ENCODE results near the gene OR5D14.

The OR5D14 gene
- total RNA-seq = 0 to 0.22 (median 0) reads per million in 17 experiments

DNA sequence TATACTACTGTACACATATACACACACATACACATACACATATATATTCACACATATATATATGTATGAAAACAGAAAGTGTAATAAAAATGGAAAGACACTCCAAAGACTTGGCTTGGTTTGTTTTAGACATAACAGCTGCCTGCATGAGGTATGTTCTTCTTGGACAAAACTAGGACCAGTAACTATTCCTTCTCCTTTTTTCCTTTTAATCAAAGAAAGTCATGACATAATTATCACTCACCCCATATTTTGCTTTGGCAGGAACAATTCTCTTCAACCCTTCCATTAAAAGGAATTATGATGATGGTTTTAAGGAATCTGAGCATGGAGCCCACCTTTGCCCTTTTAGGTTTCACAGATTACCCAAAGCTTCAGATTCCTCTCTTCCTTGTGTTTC, at the start of gene OR5D14:
Gene OR5D14 (plus strand): TSS at position 301 of the 400 bp plus-strand sequence. CDS start 0 bp downstream, at position 301.
- DNase-seq = no peak

DNA sequence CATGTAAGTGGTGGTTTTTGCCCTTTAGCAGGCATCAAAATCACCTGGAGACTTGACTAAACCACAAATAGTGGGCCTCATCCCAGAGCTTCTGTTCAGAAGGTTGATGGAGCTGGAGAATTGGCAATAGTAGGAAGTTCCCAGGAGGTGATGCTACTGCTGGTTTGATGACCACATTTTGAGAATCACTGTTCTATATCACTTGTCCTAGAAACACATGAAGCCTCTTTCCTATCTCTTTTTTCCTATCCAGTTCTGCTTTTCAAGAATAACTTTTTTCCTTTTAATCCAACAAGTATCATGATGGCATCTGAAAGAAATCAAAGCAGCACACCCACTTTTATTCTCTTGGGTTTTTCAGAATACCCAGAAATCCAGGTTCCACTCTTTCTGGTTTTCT, 22.2 kb upstream of the OR5D14 start, which contains the start of gene OR5D13:
Gene OR5D13 (plus strand): TSS at position 301 of the 400 bp plus-strand sequence. CDS start 0 bp downstream, at position 301.
- DNase-seq = no peak

DNA sequence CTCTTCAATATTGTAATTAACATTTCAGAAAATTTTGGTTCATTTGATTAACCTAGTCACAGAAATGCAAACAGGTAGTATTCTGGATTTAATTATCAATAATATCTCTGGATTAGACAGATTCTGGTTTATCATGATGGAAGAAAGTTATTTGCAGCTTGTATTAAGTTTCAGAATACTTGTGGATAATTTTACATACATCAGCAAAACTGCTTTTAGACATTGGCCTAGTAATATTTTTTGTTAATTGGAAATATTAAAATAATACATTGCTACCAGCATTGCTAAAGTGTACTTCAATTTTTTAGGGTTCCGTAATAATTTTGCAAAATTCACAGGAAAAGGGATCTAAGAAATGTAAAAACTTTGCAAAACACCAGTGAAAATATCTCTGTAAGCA, 3.8 kb upstream of the OR5D14 start:
- DNase-seq = no peak

DNA sequence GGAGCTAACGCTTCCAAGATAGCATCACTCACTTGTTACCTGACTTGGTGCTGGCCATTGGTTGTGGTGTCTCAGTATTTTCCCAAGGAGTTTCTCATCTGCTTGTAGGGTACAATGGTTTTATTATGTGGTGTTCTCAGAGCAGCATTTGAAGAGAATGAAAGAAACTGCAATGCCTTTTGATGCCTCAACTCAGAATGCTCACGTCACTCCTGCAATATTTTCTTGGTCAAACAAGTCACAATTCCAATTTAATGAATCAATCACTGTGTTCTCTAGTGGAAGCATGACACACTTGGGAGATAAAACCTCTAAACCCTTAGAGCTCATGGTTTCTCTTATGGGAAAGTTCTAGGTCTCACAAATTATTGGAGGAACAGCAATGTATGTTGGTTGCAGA, 2.0 kb upstream of the OR5D14 start:
- DNase-seq = no peak

DNA sequence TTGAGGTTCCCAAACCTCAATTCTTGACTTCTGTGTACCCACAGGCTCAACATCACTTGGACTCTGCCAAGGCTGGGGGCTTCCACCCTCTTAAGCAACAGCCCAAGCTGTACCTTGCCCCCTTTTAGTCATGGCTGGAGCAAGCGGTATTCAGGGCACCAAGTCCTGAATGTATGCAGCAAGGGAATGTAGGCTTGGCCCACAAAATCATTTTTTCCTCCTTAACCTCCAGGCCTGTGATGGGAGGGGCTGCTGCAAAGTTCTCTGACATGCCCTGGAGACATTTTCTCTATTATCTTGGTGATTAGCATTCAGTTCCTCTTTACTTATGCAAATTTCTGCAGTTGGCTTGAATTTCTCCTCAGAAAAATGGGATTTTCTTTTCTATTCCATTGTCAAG, 10.9 kb downstream of the OR5D14 start:
- DNase-seq = no peak

DNA sequence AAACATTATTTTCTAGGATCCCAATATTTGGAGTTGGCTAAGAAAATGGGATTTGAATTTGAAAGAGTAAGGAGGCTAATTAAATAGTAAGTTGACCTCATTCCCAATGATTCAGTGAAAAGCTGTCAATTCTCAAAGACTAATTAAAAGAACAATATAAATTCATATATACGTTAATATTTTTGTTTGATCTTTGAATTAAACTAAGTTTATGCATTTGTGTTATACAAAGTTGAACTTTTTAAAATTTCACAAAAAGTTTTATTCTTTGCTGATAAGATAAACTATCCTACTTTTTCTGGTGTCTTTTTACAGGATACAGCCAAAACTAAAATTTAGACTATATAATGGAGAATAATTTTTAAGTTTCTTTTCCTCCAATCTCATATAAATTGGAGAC, 15.7 kb downstream of the OR5D14 start, which contains the start of gene OR5L1:
Gene OR5L1 (plus strand): TSS at position 301 of the 400 bp plus-strand sequence. CDS start 100 bp downstream, outside the sequence.
- no peak for DNase-seq

DNA sequence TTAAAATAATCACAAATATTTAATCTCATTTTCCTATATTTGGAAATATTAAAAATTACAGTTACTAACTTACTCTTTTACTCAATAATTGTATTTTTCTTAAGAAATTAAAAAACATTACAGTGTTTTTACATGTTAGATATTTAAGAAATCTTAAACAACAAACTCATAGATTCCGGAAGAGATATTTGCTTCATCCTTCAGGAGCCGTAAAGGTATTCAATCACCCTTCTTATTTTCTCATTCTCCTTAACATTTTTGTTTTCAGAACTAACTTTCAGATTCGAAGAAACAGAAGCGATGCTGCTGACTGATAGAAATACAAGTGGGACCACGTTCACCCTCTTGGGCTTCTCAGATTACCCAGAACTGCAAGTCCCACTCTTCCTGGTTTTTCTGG, 24.0 kb downstream of the OR5D14 start, which contains the start of gene OR5D18:
Gene OR5D18 (plus strand): TSS at position 301 of the 400 bp plus-strand sequence. CDS start 0 bp downstream, at position 301.
- DNase-seq = no peak

DNA sequence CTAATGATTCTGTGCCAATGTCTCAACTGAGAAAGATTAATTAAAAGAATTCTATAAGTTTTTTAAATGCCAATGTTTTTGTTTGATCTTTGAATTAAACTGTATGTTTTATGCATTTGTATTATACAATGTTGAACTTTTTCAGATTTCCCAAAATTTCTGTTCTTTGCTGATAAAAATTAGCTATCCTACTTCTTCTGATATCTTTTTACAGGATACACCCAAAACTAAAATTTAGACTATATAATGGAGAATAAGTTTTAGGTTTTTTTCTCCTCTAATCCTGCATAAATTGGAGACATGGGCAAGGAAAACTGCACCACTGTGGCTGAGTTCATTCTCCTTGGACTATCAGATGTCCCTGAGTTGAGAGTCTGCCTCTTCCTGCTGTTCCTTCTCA, 31.6 kb downstream of the OR5D14 start, which contains the start of gene OR5L2:
Gene OR5L2 (plus strand): TSS at position 301 of the 400 bp plus-strand sequence. CDS start 0 bp downstream, at position 301.
- DNase-seq = no peak

DNA sequence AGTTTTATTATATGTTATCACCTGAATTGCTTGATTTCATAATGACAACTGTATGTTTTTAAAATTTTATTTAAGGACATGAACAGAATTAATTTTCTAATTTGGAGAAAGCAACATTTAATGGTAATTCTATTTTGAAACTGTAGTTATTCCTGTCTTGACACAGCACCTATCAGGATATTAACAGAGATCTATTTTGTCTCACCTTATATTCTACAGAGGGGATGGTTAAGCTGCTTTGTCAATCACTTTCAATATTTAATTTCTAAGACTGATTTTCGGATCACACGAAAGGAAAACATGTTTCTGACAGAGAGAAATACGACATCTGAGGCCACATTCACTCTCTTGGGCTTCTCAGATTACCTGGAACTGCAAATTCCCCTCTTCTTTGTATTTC, 43.1 kb downstream of the OR5D14 start, which contains the start of gene OR5D16:
Gene OR5D16 (plus strand): TSS at position 301 of the 400 bp plus-strand sequence. CDS start 0 bp downstream, at position 301.
- no peak for DNase-seq
